Spleen (tissue), 11 donors: ENCODE results near the gene SERPINB12. TPM values are rescaled to one million over a fixed set of nuclear protein-coding genes. Genes with fewer than 3 reads are reported as not detected.

Source experiments
- DNase-seq: peaks from one replicate; pipeline ENCODE4 v3.0.0-alpha.2; 2020
- H3K27ac ChIP-seq, 8 donors: fragments of 200-600 bp; sonication (generic) in 7 of 8; 1 replicate in 4 of 8; 2 replicates in 4 of 8; pipeline versions ENCODE4 v1.5.0 to v1.8.0; 2016 to 2021; ENCODE audit warnings: inconsistent platforms in 4 of 8, mild to moderate bottlenecking in 4 of 8, moderate library complexity in 1 of 8
- H3K27me3 ChIP-seq, 7 donors: fragments of 200-600 bp; sonication (generic) in 6 of 7; replicated peaks in 1 of 7; 1 replicate in 4 of 7; 2 replicates in 3 of 7; pipeline versions ENCODE4 v1.5.0 to v1.8.0; 2016 to 2021; ENCODE audit warnings: inconsistent platforms in 3 of 7, mild to moderate bottlenecking in 1 of 7
- H3K36me3 ChIP-seq, 6 donors: fragments of 200-600 bp; sonication (generic) in 5 of 6; 1 replicate in 4 of 6; 2 replicates in 2 of 6; pipeline versions ENCODE4 v1.5.0 to v1.8.0; 2016 to 2021; ENCODE audit warnings: inconsistent platforms in 2 of 6
- H3K4me1 ChIP-seq, 6 donors: fragments of 200-600 bp; sonication (generic) in 5 of 6; 1 replicate in 3 of 6; 2 replicates in 3 of 6; pipeline versions ENCODE4 v1.5.0 to v1.8.0; 2016 to 2021; ENCODE audit warnings: inconsistent platforms in 3 of 6
- H3K4me3 ChIP-seq, 8 donors: fragments of 200-600 bp; sonication (generic) in 7 of 8; 1 replicate in 4 of 8; 2 replicates in 4 of 8; pipeline versions ENCODE4 v1.5.0 to v1.8.0; 2016 to 2021; ENCODE audit warnings: inconsistent platforms in 4 of 8, mild to moderate bottlenecking in 4 of 8, moderate library complexity in 2 of 8
- H3K9me3 ChIP-seq, 8 donors: fragments of 200-600 bp; sonication (generic) in 7 of 8; 1 replicate in 4 of 8; 2 replicates in 4 of 8; pipeline versions ENCODE4 v1.5.0 to v1.8.0; 2016 to 2021; ENCODE audit warnings: inconsistent platforms in 4 of 8
- POLR2A ChIP-seq, 3 donors: fragments of 450-650 bp; IDR thresholded peaks; one replicate each; pipeline ENCODE4 v1.5.1; 2017; ENCODE audit warnings: antibody characterized with exemption in 3 of 3, mild to moderate bottlenecking in 1 of 3
- POLR2AphosphoS5 ChIP-seq, 3 donors: sonication (generic); formaldehyde crosslinking; IDR thresholded peaks; one replicate each; pipeline ENCODE4 v1.5.1; 2017; ENCODE audit warnings: antibody characterized with exemption in 3 of 3
- WGBS, 5 donors: extraction: QIAGEN DNeasy Blood & Tissue Kit in 3 of 5; methylation state at CpG; one replicate each; pipeline versions ENCODE4 v1.1.5 to v1.1.7; 2013 to 2018; 5-methylcytosine and 5-hydroxymethylcytosine counted together
- intact Hi-C: fragments of 100-400 bp; cut with DNase I; formaldehyde crosslinking; loops from one replicate; pipeline ENCODE4 v1.15.0; 2023; ENCODE audit warnings: low total_unique reads
- polyA plus RNA-seq, 3 donors: library from polyadenylated mRNA; stranded (reverse); fragments of 200-250 nt; gene quantifications; one replicate each; pipeline ENCODE4 v1.2.1, GENCODE V29; 2013
- total RNA-seq, 7 donors: library from RNA; depleted of rRNA in 3 of 7; stranded (reverse); fragments of >200 nt in 3 of 7; fragmentation: NEBNext Ultra II Directional in 4 of 7; extraction: Animal tissue kit (Norgen Biotek cat#: 25700) in 4 of 7; gene quantifications; one replicate each; pipeline versions ENCODE4 v1.1.0 to v1.2.1, GENCODE V29; 2016 to 2021
- TF ChIP-seq, protein P1 (sequence below), 11 experiments: fragments of 200-600 bp in 7 of 11; fragments of 450-650 bp in 4 of 11; sonication (generic) in 4 of 11; IDR thresholded peaks in 8 of 11; conservative IDR thresholded peaks in 3 of 11; 1 replicate in 7 of 11; 2 replicates in 4 of 11; pipeline versions ENCODE4 v1.4.0 to v1.8.0; 2016 to 2021; ENCODE audit warnings: antibody characterized with exemption in 11 of 11, inconsistent platforms in 4 of 11, mild to moderate bottlenecking in 1 of 11
- donor health status: healthy with polysubstance abuse.
- donor health status: DM: no; HTN: no; CAD: no; lungs with moderate emphysema.
- donor health status: DM: no; HTN: no; CAD: no.
- donor health status: Bipolar disorder and iron deficiency.
- donor health status: healthy.
- donor health status: DM: no; HTN: no; CAD: no.
- donor health status: DM: yes; HTN: yes; CAD: no.

The SERPINB12 gene
- total and polyA plus RNA-seq, 10 donors = not detected

DNA sequence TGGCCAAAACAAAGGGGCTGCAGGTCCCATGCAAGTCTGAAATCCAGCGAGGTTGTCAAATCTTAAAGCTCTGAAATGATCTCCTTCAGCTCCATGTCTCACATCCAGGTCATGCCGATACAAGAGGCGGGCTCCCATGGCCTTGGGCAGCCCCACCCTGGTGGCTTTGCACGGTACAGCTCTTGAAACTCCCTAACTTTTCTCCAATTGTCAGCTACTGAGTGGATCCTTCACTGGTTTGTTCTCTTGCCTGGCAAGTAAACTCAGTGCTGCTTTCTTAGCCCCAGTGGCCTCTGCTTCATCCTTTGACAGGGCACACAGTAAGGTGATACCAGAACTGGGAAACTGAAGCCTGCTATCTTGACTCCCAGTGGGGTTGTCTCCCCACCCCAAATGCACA is 71.3 kb downstream of the SERPINB12 start:
- intact Hi-C loops = no loop called here
- Histone ChIP-seq H3K27me3 (no peaks in the 10 kb centered on the region), H3K36me3 (no peaks in the 10 kb centered on the region), H3K27ac (no peak overlapping the region), H3K4me3 (no peak overlapping the region), H3K9me3 (no peaks in the 10 kb centered on the region), H3K4me1 (no peaks in the 10 kb centered on the region)
- no peak for DNase-seq
- WGBS, 5 donors = 77 to 88% (median 85%) methylated on average over 4 of the region's 4 CpGs
- TF ChIP-seq, protein P1, sequence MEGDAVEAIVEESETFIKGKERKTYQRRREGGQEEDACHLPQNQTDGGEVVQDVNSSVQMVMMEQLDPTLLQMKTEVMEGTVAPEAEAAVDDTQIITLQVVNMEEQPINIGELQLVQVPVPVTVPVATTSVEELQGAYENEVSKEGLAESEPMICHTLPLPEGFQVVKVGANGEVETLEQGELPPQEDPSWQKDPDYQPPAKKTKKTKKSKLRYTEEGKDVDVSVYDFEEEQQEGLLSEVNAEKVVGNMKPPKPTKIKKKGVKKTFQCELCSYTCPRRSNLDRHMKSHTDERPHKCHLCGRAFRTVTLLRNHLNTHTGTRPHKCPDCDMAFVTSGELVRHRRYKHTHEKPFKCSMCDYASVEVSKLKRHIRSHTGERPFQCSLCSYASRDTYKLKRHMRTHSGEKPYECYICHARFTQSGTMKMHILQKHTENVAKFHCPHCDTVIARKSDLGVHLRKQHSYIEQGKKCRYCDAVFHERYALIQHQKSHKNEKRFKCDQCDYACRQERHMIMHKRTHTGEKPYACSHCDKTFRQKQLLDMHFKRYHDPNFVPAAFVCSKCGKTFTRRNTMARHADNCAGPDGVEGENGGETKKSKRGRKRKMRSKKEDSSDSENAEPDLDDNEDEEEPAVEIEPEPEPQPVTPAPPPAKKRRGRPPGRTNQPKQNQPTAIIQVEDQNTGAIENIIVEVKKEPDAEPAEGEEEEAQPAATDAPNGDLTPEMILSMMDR (IDR thresholded peaks at IDR 0.05 in 8 of 11, conservative IDR thresholded peaks at IDR 0.05 in 3 of 11) = no peak
- TF ChIP-seq POLR2AphosphoS5 (IDR thresholded peaks at IDR 0.05) (no peak), POLR2A (IDR thresholded peaks at IDR 0.05) (no peak)

DNA sequence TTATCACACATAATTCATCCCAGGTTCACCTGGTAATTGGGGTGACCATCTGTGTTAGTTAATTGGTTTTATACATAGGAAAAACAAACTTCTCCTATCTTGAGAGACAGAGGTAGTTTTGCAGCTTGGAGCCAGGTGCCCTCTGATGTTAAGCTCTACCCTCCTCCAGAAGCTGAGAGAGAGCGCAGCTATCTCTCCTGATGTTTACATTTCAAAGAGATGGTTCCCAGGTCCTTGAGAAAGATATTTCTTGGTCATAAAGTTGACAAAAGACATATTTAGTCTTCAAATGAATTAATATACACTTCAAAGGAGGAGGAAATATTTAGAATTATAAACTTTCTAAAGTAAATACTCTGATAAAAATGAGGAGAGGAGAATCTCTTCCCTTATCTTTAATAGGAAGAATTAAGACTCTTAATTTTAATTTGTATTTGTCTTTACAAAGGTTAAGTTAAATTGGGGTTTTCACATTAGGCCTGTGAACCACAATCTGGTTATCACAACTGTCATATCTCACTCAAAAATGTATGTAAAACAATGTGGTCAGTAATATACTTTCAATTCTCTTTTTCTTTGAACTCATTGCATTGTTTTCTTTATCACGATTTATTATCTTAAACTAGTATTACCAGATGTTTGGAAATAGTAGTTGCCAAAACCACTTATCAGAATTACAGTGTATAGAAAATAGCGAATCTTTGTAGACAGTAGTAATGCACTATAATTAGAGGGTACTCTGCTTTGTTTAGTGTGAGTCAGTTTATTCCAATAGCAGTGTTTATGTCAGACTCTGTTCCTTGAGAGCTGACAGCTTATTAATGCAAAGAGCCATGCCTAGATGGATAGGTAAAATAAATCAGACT is 75.1 kb downstream of the SERPINB12 start:
- DNase-seq = no peak
- Histone ChIP-seq H3K36me3 (no peaks in the 10 kb centered on the region), H3K4me3 (no peak overlapping the region), H3K4me1 (no peaks in the 10 kb centered on the region), H3K27me3 (no peaks in the 10 kb centered on the region), H3K27ac (no peak overlapping the region), H3K9me3 (peaks cover 0 to 27% (median 7%) of the 10 kb centered on the region in 8 donors)
- WGBS, 5 donors = 36 to 53% (median 40%) methylated on average over 3 of the region's 3 CpGs
- intact Hi-C loops = no loop called here
- TF ChIP-seq, protein P1 (IDR thresholded peaks at IDR 0.05 in 8 of 11, conservative IDR thresholded peaks at IDR 0.05 in 3 of 11) = no peak
- no peak for TF ChIP-seq POLR2AphosphoS5 (IDR thresholded peaks at IDR 0.05)
- TF ChIP-seq POLR2A (IDR thresholded peaks at IDR 0.05) = no peak

DNA sequence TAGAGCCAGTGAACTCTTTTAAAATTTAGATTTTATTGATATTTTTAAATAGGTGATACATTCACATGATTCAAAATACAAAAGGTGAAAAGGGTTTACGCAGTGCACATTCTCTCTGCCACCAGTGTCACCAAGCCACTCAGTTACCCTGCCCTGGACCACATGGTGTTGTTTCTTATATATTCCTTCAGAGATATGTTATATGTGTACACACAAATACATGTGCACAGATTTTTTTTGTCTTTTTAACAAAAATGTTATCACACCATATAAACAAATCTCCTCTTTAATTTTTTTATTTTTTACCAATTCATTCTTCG is 75.7 kb downstream of the SERPINB12 start:
- DNase-seq = no peak
- H3K36me3 ChIP-seq = no peaks in the 10 kb centered on the region
- H3K9me3 ChIP-seq = peaks cover 0 to 27% (median 7%) of the 10 kb centered on the region in 8 donors
- no peaks in the 10 kb centered on the region for H3K27me3 ChIP-seq
- intact Hi-C loops = no loop called here
- 85 to 95% (median 93%) methylated on average over 2 of the region's 2 CpGs for WGBS, 5 donors
- no peak overlapping the region for H3K4me3 ChIP-seq
- no peaks in the 10 kb centered on the region for H3K4me1 ChIP-seq
- no peak overlapping the region for H3K27ac ChIP-seq
- TF ChIP-seq POLR2AphosphoS5 (IDR thresholded peaks at IDR 0.05) (no peak), POLR2A (IDR thresholded peaks at IDR 0.05) (no peak)
- TF ChIP-seq, protein P1 (IDR thresholded peaks at IDR 0.05 in 8 of 11, conservative IDR thresholded peaks at IDR 0.05 in 3 of 11) = no peak

Other genes with a start within 250 kb of the SERPINB12 start
- 100 to 1,000 TPM in 1 of 7 donors, 10 to 100 TPM in 6; 65.7 to 112 (median 83.2) TPM for gene BCL2, start 222.6 kb upstream of the SERPINB12 start, total RNA-seq
- 10 to 100 TPM in 2 of 3 donors, 1 to 10 TPM in 1; 9.6 to 18.0 (median 15.0) TPM for gene BCL2, start 222.6 kb upstream of the SERPINB12 start, polyA plus RNA-seq
- 10 to 100 TPM; 31.1 to 42.2 (median 33.3) TPM for gene KDSR, start 175.2 kb upstream of the SERPINB12 start, total RNA-seq
- 10 to 100 TPM in 1 of 3 donors, 1 to 10 TPM in 2; 5.7 to 10.2 (median 8.9) TPM for gene KDSR, start 175.2 kb upstream of the SERPINB12 start, polyA plus RNA-seq
- gene VPS4B, start 119.9 kb upstream of the SERPINB12 start, total RNA-seq = 10 to 100 TPM; 39.8 to 69.4 (median 63.9) TPM
- gene VPS4B, start 119.9 kb upstream of the SERPINB12 start, polyA plus RNA-seq = 10 to 100 TPM; 11.1 to 18.9 (median 12.6) TPM
- not detected for gene SERPINB5, start 65.4 kb upstream of the SERPINB12 start, total RNA-seq
- gene SERPINB5, start 65.4 kb upstream of the SERPINB12 start, polyA plus RNA-seq = under 1 TPM in 1 of 3 donors, not detected in 2; 0.02 TPM
- not detected for gene SERPINB13, start 45.0 kb downstream of the SERPINB12 start, total RNA-seq
- under 1 TPM in 1 of 3 donors, not detected in 2; 0.16 TPM for gene SERPINB13, start 45.0 kb downstream of the SERPINB12 start, polyA plus RNA-seq
- not detected for gene SERPINB4, start 101.9 kb downstream of the SERPINB12 start, total RNA-seq
- gene SERPINB4, start 101.9 kb downstream of the SERPINB12 start, polyA plus RNA-seq = under 1 TPM in 1 of 3 donors, not detected in 2; 0.09 TPM
- not detected for gene SERPINB3, start 119.5 kb downstream of the SERPINB12 start, total RNA-seq
- gene SERPINB3, start 119.5 kb downstream of the SERPINB12 start, polyA plus RNA-seq = under 1 TPM in 2 of 3 donors, not detected in 1; 0.05 to 0.09 TPM
- not detected for gene SERPINB11, start 160.6 kb downstream of the SERPINB12 start, total RNA-seq
- not detected for gene SERPINB11, start 160.6 kb downstream of the SERPINB12 start, polyA plus RNA-seq
- gene SERPINB7, start 233.0 kb downstream of the SERPINB12 start, total RNA-seq = not detected
- not detected for gene SERPINB7, start 233.0 kb downstream of the SERPINB12 start, polyA plus RNA-seq